ENCODE results near the gene SLC32A1. TPM values are rescaled to one million over a fixed set of nuclear protein-coding genes. Genes with fewer than 3 reads are reported as not detected.

The SLC32A1 gene
- total RNA-seq, 1 experiment from 2014 or later: 0.09 TPM

DNA sequence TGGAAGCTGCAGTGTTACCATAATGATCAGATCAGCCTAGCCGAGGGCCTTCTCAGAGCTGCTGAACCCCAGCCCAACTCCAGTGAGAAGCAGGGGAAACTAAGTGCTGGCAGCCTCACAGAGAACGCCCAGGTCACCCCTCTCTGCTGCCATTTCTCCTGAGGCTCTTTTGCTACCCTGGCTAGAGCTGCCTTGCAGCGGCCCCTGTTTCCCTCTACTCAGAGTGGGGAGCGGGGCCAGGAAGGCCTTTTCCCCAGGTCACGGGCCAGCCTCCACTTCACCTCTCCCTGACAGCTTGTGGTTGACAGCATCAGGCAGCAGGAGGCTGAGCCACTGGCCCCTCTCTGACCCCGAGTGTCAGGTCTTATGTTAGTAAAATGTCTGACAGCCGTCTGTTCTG is 46.7 kb downstream of the SLC32A1 start (continued):
- TF ChIP-seq, protein P1, sequence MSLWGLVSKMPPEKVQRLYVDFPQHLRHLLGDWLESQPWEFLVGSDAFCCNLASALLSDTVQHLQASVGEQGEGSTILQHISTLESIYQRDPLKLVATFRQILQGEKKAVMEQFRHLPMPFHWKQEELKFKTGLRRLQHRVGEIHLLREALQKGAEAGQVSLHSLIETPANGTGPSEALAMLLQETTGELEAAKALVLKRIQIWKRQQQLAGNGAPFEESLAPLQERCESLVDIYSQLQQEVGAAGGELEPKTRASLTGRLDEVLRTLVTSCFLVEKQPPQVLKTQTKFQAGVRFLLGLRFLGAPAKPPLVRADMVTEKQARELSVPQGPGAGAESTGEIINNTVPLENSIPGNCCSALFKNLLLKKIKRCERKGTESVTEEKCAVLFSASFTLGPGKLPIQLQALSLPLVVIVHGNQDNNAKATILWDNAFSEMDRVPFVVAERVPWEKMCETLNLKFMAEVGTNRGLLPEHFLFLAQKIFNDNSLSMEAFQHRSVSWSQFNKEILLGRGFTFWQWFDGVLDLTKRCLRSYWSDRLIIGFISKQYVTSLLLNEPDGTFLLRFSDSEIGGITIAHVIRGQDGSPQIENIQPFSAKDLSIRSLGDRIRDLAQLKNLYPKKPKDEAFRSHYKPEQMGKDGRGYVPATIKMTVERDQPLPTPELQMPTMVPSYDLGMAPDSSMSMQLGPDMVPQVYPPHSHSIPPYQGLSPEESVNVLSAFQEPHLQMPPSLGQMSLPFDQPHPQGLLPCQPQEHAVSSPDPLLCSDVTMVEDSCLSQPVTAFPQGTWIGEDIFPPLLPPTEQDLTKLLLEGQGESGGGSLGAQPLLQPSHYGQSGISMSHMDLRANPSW (CRISPR knock-in tag; conservative IDR thresholded peaks at IDR 0.05; ENCODE audit: low read depth): no peak
- TF ChIP-seq, protein P2, sequence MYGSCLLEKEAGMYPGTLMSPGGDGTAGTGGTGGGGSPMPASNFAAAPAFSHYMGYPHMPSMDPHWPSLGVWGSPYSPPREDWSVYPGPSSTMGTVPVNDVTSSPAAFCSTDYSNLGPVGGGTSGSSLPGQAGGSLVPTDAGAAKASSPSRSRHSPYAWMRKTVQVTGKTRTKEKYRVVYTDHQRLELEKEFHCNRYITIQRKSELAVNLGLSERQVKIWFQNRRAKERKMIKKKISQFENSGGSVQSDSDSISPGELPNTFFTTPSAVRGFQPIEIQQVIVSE (CRISPR knock-in tag; IDR thresholded peaks at IDR 0.05; ENCODE audit: borderline replicate concordance): no peak
- no peak for TF ChIP-seq ZNF232 (CRISPR knock-in tag; IDR thresholded peaks at IDR 0.05)

DNA sequence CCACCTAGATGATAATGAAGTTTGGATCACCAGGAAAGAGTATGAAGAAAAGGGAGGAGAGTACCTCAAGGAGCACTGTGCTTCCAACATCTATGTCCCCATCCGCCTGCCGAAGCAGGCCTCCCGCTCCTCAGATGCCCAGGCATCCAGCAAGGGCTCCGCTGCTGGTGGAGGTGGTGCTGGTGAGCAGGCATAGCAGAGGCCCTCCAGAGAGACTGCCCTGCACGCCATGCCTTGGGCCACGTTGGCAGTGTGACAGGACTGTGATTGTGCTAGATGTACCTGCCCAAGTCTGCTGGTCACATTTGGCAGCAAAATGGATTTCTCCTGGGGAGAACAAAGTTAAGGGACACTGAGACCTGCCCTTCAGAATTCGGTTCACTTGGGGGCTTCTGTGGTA is 47.3 kb downstream of the SLC32A1 start:
- Mint-ChIP-seq H3K27me3 (ENCODE audit: low read depth) (no peaks in the 10 kb centered on the region), H3K36me3 (peaks cover 50% of the 10 kb centered on the region), H3K4me3 (no peak overlapping the region), H3K4me1 (peaks cover 2% of the 10 kb centered on the region; the same call in 1 of the 2 replicates), H3K9me3 (peaks cover 19% of the 10 kb centered on the region), H3K27ac (no peak overlapping the region)
- ChIA-PET CTCF (no interaction called here), POLR2A (no interaction called here)
- no peak for DNase-seq (ENCODE audit: low spot score)
- TF ChIP-seq, protein P3, sequence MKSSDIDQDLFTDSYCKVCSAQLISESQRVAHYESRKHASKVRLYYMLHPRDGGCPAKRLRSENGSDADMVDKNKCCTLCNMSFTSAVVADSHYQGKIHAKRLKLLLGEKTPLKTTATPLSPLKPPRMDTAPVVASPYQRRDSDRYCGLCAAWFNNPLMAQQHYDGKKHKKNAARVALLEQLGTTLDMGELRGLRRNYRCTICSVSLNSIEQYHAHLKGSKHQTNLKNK (CRISPR knock-in tag; IDR thresholded peaks at IDR 0.05): no peak
- no peak for TF ChIP-seq IRF2 (CRISPR knock-in tag; IDR thresholded peaks at IDR 0.05; ENCODE audit: borderline replicate concordance, low read depth)
- TF ChIP-seq, protein P4, sequence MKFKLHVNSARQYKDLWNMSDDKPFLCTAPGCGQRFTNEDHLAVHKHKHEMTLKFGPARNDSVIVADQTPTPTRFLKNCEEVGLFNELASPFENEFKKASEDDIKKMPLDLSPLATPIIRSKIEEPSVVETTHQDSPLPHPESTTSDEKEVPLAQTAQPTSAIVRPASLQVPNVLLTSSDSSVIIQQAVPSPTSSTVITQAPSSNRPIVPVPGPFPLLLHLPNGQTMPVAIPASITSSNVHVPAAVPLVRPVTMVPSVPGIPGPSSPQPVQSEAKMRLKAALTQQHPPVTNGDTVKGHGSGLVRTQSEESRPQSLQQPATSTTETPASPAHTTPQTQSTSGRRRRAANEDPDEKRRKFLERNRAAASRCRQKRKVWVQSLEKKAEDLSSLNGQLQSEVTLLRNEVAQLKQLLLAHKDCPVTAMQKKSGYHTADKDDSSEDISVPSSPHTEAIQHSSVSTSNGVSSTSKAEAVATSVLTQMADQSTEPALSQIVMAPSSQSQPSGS (CRISPR knock-in tag; IDR thresholded peaks at IDR 0.05; ENCODE audit: borderline replicate concordance, low read depth): no peak
- no peak for TF ChIP-seq ZNF138 (CRISPR knock-in tag; conservative IDR thresholded peaks at IDR 0.05)
- no peak for TF ChIP-seq ZBTB21 (CRISPR knock-in tag; IDR thresholded peaks at IDR 0.05; ENCODE audit: borderline replicate concordance)
- no peak for TF ChIP-seq FOXP1 (CRISPR knock-in tag; IDR thresholded peaks at IDR 0.05; ENCODE audit: borderline replicate concordance)
- TF ChIP-seq NR3C1 (CRISPR knock-in tag; conservative IDR thresholded peaks at IDR 0.05; ENCODE audit: low read depth): no peak
- no peak for TF ChIP-seq ZNF317 (CRISPR knock-in tag; IDR thresholded peaks at IDR 0.05; ENCODE audit: borderline replicate concordance, low read depth)
- TF ChIP-seq JAZF1 (CRISPR knock-in tag; IDR thresholded peaks at IDR 0.05): no peak
- no peak for TF ChIP-seq ZNF671 (CRISPR knock-in tag; IDR thresholded peaks at IDR 0.05)
- TF ChIP-seq GRHL2 (CRISPR knock-in tag; IDR thresholded peaks at IDR 0.05; ENCODE audit: insufficient replicate concordance, severe bottlenecking): no peak
- TF ChIP-seq, protein P5, sequence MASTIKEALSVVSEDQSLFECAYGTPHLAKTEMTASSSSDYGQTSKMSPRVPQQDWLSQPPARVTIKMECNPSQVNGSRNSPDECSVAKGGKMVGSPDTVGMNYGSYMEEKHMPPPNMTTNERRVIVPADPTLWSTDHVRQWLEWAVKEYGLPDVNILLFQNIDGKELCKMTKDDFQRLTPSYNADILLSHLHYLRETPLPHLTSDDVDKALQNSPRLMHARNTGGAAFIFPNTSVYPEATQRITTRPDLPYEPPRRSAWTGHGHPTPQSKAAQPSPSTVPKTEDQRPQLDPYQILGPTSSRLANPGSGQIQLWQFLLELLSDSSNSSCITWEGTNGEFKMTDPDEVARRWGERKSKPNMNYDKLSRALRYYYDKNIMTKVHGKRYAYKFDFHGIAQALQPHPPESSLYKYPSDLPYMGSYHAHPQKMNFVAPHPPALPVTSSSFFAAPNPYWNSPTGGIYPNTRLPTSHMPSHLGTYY (CRISPR knock-in tag; IDR thresholded peaks at IDR 0.05): no peak
- TF ChIP-seq, protein P6, sequence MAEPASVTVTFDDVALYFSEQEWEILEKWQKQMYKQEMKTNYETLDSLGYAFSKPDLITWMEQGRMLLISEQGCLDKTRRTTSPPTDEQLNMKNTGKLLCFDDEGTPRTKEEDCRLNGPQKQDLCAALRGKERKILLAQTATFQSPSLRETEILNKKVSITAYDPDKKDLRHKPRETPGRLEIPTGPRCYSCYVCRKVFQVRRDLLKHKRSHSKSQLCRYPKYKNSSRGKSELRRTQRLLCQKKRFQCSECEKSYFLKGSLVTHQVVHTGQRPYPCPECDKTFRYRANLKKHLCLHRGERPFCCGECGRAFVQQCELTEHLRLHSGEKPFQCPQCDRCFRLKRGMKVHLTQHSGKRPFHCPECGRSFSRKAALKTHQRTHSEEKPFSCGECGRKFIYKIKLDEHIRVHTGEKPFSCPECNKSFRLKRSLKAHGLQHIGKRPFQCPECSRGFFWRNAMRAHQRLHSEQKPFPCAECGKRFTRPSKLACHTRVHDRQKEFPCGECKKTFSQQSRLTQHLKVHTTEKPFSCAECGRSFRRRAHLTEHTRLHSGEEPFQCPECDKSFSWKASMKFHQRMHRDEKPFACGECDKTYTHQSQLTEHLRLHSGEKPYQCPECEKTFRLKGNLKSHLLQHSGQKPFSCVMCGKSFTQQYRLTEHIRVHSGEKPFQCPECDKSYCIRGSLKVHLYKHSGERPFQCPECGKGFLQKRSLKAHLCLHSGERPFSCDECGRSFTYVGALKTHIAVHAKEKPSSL (CRISPR knock-in tag; conservative IDR thresholded peaks at IDR 0.05): no peak
- no peak for TF ChIP-seq SOX15 (CRISPR knock-in tag; IDR thresholded peaks at IDR 0.05)
- no peak for TF ChIP-seq TEAD1 (CRISPR knock-in tag; IDR thresholded peaks at IDR 0.05)
- TF ChIP-seq, protein P1 (CRISPR knock-in tag; conservative IDR thresholded peaks at IDR 0.05; ENCODE audit: low read depth): no peak
- no peak for TF ChIP-seq TEAD4 (CRISPR knock-in tag; IDR thresholded peaks at IDR 0.05)
- TF ChIP-seq NFATC4 (CRISPR knock-in tag; IDR thresholded peaks at IDR 0.05): no peak
- no peak for TF ChIP-seq SMAD4 (CRISPR knock-in tag; IDR thresholded peaks at IDR 0.05)
- no peak for ATAC-seq

Measured in WTC11 (cell line).